Activated T-cell treated with anti-CD3 and anti-CD28 coated beads, Interleukin-2, amount 50 U/mL, for 48 hours (primary cell): Measurements from ENCODE around the gene HJURP.

Source experiments
- DNase-seq, 2 experiments: peaks; one replicate each; pipeline ENCODE4 v3.0.0-alpha.2; 2020

The HJURP gene

GRCh38 chr2:233811732-233812131, 42.6 kb downstream of the HJURP start:
- DNase-seq, result no peak

GRCh38 chr2:233811087-233811486, 43.2 kb downstream of the HJURP start:
- DNase-seq, result no peak

GRCh38 chr2:233810385-233810784, 44.0 kb downstream of the HJURP start:
- no peak for DNase-seq

GRCh38 chr2:233807966-233808935, 46.1 kb downstream of the HJURP start:
- DNase-seq, result no peak

- DNase-seq, result peak in 1 of 2 experiments; percentile 8
Measured at GRCh38 chr2:233807215-233807865, 47.0 kb downstream of the HJURP start.

- peak in 1 of 2 experiments; percentile 7 for DNase-seq
Measured at GRCh38 chr2:233803994-233804393, 50.3 kb downstream of the HJURP start.

GRCh38 chr2:233803292-233803911, 50.9 kb downstream of the HJURP start:
- peak in 1 of 2 experiments; percentile 1 for DNase-seq

- DNase-seq, result peak in 1 of 2 experiments; percentile 2
Measured at GRCh38 chr2:233802132-233802815, 52.1 kb downstream of the HJURP start.

- DNase-seq, result peak; percentile 17 to 32
Measured at GRCh38 chr2:233801357-233802131, 52.8 kb downstream of the HJURP start.

- DNase-seq, result peak; percentile 7
Measured at GRCh38 chr2:233800208-233800607, 54.1 kb downstream of the HJURP start.

GRCh38 chr2:233799716-233800115, 54.6 kb downstream of the HJURP start:
- no peak for DNase-seq

- peak; percentile 5 to 10 for DNase-seq
Measured at GRCh38 chr2:233799087-233799665, 55.2 kb downstream of the HJURP start.

GRCh38 chr2:233798335-233799086, 55.8 kb downstream of the HJURP start:
- DNase-seq, result peak; percentile 5 to 9

- DNase-seq, result no peak
Measured at GRCh38 chr2:233796254-233796653, 58.1 kb downstream of the HJURP start.

GRCh38 chr2:233795735-233796171, 58.6 kb downstream of the HJURP start:
- DNase-seq, result peak in 1 of 2 experiments; percentile 5

GRCh38 chr2:233794128-233794658, 60.1 kb downstream of the HJURP start:
- no peak for DNase-seq

- no peak for DNase-seq
Measured at GRCh38 chr2:233793465-233794127, 60.7 kb downstream of the HJURP start.

- DNase-seq, result no peak
Measured at GRCh38 chr2:233792720-233793119, 61.6 kb downstream of the HJURP start.

- DNase-seq, result no peak
Measured at GRCh38 chr2:233791883-233792329, 62.4 kb downstream of the HJURP start.
